GM12873 (cell line): ENCODE results near the gene RNLS.

ENCODE experiments used
- CTCF ChIP-seq: IDR thresholded peaks from 2 replicates; pipeline ENCODE4 v1.5.1; 2012; ENCODE audit warnings: low read depth, mild to moderate bottlenecking, moderate library complexity, low read length, control low read depth; ENCODE audit not compliant: insufficient read depth; ENCODE audit errors: missing control alignments

The RNLS gene

DNA sequence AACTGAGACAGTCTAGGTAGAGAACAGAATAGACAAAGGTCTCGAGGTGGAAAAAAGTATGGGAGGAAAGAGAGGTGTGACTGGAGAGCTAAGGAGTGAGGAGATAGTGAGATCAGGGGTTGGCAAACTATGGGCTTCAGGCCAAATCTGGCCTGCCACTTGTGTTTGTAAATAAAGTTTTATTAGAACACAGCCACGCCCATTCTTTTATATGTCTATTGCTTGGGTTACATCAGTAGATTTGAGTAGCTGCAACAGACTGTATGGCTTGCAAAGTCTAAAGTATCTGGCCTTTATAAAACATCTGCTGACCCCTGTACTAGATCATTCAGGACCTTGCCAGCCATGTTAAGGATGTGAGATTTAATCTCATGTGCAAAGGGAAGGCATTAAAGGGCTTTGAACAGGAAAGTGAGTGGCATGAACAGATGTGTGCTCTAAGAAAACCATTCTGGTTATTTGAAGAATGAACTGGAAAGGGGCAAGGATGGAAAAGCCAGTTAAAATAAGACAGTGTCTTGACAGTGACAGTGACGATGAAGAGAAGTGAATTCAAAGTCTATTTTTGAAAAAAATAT lies 240.3 kb downstream of the RNLS start:
- no peak for TF ChIP-seq CTCF

DNA sequence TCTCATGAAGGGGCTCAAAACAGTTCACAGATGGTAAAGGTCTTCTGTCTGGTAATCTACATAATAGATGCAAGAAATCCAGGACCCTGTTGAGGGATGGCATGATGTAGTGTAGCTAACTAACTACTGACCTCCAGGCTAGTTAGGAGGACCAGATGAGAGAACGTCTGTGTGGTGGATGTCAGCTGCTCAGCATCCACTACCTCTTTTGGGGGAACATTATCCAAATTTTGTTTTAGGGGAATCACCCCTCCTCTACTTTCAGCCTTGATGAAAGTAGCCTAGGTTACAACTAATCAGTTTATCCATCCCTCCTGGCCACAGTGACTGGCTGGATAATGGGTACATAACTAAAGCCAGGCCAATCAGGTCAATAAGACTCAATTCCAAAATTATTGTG lies 246.0 kb downstream of the RNLS start:
- TF ChIP-seq CTCF, result no peak

DNA sequence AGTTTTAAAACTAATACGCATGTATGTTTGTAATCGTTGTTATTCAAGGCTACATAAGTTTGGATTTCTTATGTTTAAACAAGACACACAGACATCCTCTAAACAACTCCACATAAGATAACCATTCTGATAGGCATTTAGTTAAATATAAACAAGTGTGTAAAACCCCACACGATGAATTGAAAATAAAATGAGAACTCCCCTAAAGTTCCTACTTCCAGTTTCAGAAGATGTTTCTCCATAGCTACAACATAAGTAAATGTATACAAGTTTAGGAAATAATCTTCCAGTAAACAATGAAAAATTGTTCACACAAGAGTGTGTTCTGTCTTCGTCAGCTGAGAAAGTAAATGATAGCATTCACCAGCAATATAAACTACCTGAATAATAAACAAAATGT lies 246.8 kb downstream of the RNLS start:
- no peak for TF ChIP-seq CTCF

GRCh38 chr10:88333248-88333630 lies 249.9 kb downstream of the RNLS start:
- TF ChIP-seq CTCF, result no peak

DNA sequence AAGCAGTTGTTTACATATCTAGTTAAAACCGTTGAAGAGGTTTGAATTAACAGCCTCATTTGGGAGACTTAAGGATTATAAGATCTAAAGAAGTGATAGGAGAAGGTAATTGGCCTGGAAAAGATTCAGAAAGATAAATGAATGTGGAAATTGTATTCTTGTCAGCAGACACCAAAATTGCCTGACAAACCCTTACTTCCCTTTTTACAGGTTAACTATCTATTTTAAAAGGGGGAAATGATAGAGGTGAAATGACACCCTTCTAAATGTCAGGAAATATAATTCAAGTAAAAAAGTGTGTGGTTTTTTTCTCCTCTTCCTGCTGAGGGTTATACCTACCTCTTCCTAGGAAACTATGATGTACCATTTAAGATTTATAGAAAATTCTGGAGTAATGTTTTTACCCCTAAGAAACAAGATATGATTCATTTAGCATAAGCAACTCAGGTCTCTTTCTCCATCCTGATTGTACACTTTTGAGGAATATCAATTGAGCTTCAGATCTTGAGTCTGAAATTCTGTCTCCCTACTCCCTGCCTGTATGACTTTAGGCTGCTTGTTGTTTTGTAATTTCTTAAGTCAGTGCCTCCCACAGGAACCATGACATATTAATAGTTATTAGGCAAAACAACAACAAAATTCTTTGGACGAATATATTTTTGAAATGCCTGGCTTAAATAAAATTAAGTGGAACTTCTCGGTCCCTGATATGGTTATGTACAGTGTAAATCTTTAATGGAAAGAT lies 250.4 kb downstream of the RNLS start:
- TF ChIP-seq CTCF, result no peak

GRCh38 chr10:88330174-88330573 lies 252.9 kb downstream of the RNLS start:
- no peak for TF ChIP-seq CTCF

- no peak for TF ChIP-seq CTCF
Observed at GRCh38 chr10:88322324-88323063, 260.6 kb downstream of the RNLS start.
